ENCODE measurements around the gene ABCG1.

ABCG1 gene

DNA sequence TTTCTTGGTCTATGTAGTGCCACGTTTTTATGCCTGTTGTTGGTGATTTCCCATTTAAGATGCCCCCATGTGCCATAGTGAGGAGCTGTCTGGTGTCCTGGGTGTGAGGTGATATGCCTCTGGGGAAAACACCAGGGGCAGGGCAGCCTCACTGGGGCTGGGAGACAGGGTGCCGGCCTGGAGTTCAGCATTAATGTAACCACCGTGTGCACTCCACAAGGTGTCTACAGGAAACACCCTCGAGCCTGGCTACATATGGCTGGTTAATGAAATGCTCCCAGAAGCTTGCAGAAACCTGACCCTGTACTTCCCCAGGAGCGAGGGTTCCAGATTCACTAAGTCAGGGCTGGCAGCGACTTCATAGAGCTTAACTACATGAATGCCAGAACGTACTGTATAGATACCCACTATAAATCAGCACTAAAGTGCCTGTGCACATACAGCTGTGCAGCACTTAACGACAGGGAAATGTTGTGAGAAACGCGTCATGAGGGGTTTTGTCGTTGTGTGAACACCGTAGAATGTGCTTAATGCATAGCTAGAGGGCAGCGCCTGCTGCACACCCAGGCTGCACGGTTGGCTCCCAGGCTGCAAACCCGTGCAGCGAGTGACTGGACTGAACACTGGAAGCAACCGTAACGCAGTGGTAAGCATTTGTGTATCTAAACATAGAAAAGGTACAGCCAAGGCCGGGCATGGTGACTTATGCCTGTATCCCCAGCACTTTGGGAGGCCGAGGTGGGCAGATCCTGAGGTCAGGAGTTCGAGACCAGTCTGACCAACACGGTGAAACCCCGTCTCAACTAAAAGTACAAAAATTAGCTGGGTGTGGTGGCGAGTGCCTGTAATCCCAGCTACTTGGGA lies 121.5 kb downstream of the ABCG1 start:
- DNase-seq (ENCODE audit: low spot score) = no peak
- TF ChIP-seq, protein P1, sequence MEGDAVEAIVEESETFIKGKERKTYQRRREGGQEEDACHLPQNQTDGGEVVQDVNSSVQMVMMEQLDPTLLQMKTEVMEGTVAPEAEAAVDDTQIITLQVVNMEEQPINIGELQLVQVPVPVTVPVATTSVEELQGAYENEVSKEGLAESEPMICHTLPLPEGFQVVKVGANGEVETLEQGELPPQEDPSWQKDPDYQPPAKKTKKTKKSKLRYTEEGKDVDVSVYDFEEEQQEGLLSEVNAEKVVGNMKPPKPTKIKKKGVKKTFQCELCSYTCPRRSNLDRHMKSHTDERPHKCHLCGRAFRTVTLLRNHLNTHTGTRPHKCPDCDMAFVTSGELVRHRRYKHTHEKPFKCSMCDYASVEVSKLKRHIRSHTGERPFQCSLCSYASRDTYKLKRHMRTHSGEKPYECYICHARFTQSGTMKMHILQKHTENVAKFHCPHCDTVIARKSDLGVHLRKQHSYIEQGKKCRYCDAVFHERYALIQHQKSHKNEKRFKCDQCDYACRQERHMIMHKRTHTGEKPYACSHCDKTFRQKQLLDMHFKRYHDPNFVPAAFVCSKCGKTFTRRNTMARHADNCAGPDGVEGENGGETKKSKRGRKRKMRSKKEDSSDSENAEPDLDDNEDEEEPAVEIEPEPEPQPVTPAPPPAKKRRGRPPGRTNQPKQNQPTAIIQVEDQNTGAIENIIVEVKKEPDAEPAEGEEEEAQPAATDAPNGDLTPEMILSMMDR (IDR thresholded peaks at IDR 0.05; ENCODE audit: extremely low read depth, insufficient read depth, missing control alignments) = no peak
- in situ Hi-C loops (cut with MboI; ENCODE audit: low pct_unique_long_range_greater_than_20kb, low sequenced_read_pairs, unreplicated experiment) = loop anchor here (25.0 kb wide), 1 partner anchor 472 kb away; no protein-coding TSS in a partner anchor

DNA sequence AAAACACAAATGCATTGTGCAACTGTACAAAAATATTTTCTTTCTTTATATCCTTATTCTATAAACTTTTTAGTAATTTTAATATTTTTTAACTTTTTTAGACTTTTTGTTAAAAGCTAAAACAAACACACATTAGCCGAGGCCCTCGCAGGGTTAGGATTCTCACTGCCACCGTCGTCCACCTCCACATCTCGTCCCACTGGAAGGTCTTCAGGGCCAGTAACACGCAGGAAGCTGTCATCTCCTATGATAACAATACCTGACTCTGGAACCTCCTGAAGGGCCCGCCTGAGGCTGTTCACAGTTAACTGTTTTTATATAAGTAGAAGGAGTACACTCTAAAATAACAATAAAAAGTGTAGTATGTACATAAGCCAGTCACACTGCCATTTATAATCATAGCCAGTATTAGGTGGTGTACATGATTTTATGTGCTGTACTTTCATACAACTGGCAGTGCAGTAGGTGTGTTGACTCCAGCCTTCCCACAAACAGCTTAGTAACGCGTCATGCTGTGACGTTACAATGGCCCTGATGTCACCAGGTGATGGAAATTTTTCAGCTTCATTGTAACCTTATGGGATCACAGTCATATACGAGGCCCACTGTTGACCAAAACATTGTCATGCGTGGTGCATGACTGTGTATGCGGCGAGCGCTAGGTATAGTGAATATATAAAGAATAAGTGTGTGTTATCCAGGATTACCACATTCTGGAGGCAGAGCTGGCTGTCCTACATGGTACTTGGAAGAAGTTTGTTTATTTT lies 123.0 kb downstream of the ABCG1 start:
- DNase-seq (ENCODE audit: low spot score) = no peak
- in situ Hi-C loops (cut with MboI; ENCODE audit: low pct_unique_long_range_greater_than_20kb, low sequenced_read_pairs, unreplicated experiment) = loop anchor here (25.0 kb wide), 1 partner anchor 470 kb away; no protein-coding TSS in a partner anchor
- TF ChIP-seq, protein P1 (IDR thresholded peaks at IDR 0.05; ENCODE audit: extremely low read depth, insufficient read depth, missing control alignments) = no peak

GRCh38 chr21:42343101-42343500 lies 124.2 kb downstream of the ABCG1 start:
- TF ChIP-seq, protein P1 (IDR thresholded peaks at IDR 0.05; ENCODE audit: extremely low read depth, insufficient read depth, missing control alignments) = no peak
- DNase-seq (ENCODE audit: low spot score) = no peak

GRCh38 chr21:42343556-42343955 lies 124.6 kb downstream of the ABCG1 start:
- in situ Hi-C loops (cut with MboI; ENCODE audit: low pct_unique_long_range_greater_than_20kb, low sequenced_read_pairs, unreplicated experiment) = loop anchor here (25.0 kb wide), 1 partner anchor 469 kb away; no protein-coding TSS in a partner anchor
- no peak for DNase-seq (ENCODE audit: low spot score)
- TF ChIP-seq, protein P1 (IDR thresholded peaks at IDR 0.05; ENCODE audit: extremely low read depth, insufficient read depth, missing control alignments) = no peak

More at GRCh38 chr21:42343101-42343500, 124.2 kb downstream of the ABCG1 start:
- in situ Hi-C loops (cut with MboI; ENCODE audit: low pct_unique_long_range_greater_than_20kb, low sequenced_read_pairs, unreplicated experiment) = loop anchor here (25.0 kb wide), 1 partner anchor 469 kb away; no protein-coding TSS in a partner anchor

GRCh38 chr21:42343963-42344510 lies 125.1 kb downstream of the ABCG1 start:
- TF ChIP-seq, protein P1 (IDR thresholded peaks at IDR 0.05; ENCODE audit: extremely low read depth, insufficient read depth, missing control alignments) = no peak
- DNase-seq (ENCODE audit: low spot score) = no peak
- in situ Hi-C loops (cut with MboI; ENCODE audit: low pct_unique_long_range_greater_than_20kb, low sequenced_read_pairs, unreplicated experiment) = loop anchor here (25.0 kb wide), 1 partner anchor 468 kb away; no protein-coding TSS in a partner anchor

DNA sequence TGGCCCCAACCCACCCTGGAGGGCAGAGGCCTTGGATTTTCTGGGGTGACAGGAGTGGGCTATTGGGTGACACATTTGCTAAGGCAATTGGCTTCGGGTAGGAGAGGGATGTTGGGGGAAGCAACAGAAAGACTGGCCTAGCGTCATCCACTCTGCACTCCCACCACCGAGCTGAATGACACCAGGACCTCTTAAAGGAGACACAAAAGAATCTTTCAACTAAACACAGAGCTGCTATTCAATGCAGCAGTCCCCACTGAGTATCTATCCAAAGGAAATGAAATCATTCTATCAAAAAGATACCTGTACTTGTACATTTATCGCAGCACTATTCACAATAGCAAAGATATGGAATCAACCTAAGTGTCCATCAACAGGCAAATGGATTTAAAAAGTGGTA lies 125.7 kb downstream of the ABCG1 start:
- no peak for DNase-seq (ENCODE audit: low spot score)
- TF ChIP-seq, protein P1 (IDR thresholded peaks at IDR 0.05; ENCODE audit: extremely low read depth, insufficient read depth, missing control alignments) = no peak
- in situ Hi-C loops (cut with MboI; ENCODE audit: low pct_unique_long_range_greater_than_20kb, low sequenced_read_pairs, unreplicated experiment) = loop anchor here (25.0 kb wide), 1 partner anchor 468 kb away; no protein-coding TSS in a partner anchor
